GM12874 (cell line): ENCODE results near the gene TALDO1.

Experiments used
- TF ChIP-seq, protein P1 (sequence below): IDR thresholded peaks from 2 replicates; pipeline ENCODE4 v1.5.1; 2011; ENCODE audit warnings: low read depth, mild to moderate bottlenecking, control low read depth, low read length, moderate library complexity; ENCODE audit not compliant: insufficient read depth

TALDO1 gene

DNA sequence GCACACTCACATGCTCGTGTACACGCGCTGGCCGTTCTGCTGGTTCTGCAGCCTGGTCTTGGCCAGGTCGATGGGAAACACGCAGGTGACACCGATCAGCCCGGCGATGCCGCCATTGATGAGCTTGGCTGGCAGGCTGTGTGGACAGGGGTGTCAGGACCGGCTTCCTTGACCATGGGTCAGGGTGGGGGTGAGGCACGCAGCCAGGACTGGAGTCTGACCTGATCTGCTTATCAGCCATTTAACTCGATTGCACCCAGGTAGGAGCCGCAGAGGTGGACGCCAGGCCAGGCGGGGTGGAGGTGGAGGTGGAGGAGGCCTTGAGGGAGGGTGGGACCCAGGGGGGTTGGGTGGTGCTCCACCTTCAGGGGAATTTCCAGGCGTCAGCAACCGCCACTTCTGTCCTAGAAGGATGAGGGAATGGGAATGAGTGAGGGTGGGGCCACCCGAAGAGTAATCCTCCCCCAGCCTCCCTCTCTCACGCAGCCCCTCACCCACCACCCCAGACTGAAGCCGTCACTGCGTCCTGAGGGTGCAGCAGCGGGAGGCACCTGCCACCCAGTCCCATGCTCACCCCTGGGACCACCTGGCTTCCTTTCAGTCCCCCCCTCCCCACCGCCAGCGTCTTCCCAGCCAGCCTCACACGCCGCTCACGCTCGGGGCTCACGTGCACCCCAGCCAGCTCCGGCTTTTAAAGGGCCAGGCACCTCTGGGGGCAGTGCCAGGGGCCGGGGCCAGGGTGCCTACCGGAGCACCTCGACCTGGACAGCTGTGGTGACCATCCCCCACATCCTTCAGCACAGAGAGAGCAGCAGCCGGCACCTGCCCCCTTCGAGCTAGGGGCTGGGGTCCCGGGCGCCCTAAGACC is 47.7 kb downstream of the TALDO1 start:
- TF ChIP-seq, protein P1, sequence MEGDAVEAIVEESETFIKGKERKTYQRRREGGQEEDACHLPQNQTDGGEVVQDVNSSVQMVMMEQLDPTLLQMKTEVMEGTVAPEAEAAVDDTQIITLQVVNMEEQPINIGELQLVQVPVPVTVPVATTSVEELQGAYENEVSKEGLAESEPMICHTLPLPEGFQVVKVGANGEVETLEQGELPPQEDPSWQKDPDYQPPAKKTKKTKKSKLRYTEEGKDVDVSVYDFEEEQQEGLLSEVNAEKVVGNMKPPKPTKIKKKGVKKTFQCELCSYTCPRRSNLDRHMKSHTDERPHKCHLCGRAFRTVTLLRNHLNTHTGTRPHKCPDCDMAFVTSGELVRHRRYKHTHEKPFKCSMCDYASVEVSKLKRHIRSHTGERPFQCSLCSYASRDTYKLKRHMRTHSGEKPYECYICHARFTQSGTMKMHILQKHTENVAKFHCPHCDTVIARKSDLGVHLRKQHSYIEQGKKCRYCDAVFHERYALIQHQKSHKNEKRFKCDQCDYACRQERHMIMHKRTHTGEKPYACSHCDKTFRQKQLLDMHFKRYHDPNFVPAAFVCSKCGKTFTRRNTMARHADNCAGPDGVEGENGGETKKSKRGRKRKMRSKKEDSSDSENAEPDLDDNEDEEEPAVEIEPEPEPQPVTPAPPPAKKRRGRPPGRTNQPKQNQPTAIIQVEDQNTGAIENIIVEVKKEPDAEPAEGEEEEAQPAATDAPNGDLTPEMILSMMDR, result no peak

DNA sequence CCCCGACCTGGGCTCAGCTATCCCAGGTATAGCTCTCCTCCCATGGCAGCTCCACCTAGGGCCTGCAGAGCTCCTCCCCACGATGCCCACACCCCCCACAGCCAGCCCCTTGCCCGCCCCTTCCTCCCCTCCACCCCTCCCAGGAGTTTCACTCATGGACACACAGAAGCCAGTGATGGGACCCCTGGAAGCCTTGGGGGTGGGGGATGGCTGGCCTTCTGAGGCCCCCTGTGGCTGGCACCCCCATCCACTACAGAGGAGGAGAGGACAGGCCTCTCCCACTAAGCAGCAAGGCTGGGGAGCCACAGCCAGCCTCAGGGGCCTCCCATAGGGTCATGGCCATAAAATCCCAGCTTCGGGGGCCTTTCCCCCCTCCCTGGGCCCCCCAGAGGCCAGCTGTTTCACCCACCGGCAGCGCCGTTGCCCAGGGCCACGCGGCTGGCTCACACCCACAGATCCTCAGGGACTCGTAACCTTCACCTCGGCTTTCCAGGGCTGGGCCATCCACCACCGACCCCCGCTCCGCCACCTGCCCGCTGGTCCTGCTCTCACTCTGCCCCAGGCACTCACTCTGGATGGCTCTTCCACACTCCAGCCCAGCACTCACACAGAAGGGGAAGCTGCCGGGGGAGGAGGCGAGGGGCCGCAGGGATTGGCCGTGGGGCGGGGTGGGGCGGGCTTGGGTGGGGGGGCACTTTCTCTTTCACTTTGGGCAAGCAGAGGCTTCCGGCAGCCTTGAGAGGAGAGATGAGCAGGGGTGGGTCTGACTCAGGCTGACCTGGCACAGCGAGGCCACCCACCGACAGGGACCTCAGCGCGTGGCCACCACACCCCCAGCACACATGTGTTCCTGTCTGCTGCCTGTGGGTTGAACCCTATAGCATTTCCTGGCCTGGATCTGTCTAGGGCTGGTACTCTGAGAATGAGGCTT is 48.6 kb downstream of the TALDO1 start:
- TF ChIP-seq, protein P1, result no peak

DNA sequence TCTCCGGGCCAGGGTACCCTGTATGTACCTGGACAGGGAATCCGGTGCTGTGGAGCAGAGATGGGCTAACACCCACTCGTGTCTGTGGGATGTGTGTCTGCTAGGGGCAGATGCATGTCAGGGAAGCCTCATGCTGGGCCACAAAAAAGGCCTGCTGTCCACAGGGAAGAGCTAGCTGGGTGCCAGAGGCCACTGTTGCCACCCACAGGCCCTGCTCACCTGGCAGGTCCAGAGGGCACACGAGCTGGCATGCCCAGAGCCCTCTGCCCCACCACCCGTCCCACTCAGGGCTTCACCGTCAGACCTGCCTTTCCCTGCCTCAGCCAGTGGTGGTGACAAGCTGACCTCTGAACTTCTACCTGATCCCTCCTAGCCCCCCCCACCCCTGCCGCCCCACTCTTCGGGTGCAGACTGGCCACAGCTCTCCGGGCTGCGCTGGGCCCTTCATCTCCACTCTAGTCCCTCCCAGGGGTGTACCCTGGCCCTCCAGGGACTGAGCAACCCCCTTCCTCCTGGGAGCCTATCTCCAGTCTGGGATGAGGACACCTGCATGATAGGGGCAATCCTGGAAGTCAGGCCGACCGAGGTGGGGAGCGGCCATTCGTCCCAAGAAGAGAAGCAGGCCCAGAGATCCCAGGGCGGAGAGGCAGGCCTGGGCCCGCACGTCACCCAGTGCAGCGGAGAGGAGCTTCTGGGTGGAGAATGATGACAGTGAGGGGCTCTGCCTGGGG is 49.5 kb downstream of the TALDO1 start:
- TF ChIP-seq, protein P1, result no peak

DNA sequence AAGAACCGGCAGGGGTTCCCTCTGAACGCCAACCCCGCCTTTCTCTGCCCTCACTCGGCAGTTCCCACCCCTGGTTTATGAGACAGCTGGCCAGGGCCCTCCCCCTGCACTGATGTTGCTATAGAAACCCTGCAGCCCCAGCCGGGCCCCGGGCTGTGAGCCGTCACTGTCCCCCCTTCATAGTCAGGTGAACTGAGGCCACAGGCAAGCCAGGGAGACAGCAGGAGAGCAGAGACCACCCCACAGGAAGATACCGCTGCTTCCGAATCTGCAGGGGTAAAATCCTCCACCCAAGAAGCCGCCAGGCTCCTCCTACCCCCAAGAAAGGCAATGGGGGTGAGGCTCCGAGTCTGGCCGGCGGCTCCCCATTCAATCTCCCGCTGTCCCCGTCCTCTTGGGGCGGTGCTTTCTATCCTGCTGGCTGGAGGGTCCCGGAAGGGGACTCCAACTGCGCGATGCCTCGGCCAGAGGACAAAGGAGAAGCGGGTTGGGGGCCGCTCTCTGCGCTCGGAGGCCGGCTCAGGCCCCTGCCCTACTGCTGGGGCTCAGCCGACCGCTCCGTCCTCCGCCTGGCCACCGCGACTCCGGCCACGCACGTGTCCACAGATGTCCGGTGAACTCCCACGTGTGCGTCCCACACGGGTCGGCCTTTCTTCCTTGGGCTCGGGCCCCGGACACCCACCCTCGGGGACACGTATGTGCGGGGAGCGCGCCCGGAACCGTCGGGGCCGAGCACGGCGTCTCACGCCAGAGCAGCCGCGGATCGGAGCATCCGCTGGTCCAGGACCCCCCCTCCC is 50.2 kb downstream of the TALDO1 start:
- TF ChIP-seq, protein P1, result no peak

DNA sequence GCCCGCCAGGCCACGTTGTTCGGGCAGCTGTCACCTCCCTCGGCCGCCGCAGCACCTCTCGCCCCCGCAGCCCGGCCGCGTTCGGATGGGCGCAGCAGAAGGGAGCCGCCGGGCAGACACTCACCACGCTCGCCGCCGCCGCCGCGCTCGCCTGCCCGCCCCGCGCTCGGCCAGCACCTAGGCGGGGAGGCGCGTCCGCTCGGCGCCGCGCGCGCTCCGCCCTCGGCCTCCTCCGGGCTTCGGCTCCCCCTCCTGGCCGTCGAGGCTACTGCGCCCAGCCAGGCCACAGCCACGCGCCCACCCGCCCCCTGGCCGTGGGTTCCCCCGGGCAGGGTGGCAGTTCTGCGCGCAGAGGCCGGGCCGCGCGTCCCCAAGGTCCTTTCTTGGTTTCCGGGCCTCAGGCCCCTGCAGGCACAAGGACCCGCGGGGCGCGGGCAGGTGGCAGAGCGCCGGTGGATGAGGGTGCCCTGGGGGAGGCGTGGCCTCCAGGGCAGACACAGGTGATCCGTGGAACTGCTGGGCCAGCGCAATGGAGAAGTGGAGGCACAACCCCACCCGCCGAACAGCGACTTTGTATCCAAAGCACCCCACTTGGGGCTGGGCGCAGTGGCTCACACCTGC is 50.9 kb downstream of the TALDO1 start, which contains the start of gene SLC25A22:
Gene SLC25A22 (minus strand): TSS at position 189 of the 621 bp plus-strand sequence. CDS start 3,275 bp downstream, outside the sequence.
- TF ChIP-seq, protein P1, result peak; percentile 86

DNA sequence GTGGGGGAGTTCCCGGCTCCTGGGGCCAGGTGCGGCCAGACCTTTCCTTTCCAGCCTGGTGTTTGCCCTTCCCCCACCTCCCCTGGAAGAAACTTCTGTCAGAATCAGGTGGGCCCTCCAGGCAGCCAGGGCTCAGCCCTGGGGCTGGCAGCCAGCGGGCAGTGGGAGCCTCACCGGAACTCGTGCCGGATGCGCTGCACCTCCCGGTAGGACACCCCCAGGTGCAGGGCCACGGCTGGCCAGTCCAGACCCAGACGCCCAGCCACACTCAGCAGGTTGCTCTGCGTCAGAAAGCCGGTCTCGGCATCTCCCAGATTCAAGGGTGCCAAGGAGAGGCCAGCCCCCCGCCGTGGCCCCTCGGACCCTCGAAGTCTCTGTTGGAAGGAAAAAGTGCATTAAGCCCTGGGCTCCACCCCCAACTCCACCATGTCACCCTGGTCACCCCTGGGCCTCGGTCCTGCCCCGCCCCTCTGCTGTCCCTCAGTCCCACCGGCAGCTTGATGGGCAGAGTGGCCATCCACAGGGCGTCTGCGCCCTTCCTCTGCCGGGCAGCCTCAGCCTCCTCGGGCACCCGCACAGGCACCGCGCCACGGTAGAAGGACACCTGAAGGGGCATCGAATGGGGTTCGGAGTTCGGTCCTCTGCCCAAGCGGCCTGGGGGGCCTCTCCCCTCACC is 52.5 kb downstream of the TALDO1 start:
- TF ChIP-seq, protein P1, result no peak
